ENCODE measurements around the gene ARHGAP28.

DNA sequence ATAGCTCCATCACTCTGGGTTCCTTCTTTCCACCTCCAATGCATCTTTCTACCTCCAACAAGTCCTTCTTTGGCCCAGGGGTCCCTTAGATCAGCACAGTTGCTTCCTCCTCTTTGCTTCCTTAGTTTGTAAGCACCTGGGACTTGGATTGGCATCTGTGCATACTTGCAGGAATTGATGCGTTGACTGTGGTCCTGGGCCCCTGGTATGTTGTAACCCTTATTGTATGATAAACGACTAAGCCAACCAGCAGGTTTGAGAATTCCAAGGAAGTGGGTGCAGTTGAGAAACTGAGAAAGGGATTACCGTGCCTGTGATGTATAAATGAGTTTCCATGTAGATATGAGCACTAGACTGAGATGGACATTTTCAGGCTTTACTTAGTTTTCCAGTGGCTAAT lies 55.9 kb downstream of the ARHGAP28 start:
- TF ChIP-seq CTCF (conservative IDR thresholded peaks at IDR 0.05; ENCODE audit: low read depth, low read length) (no peak), EZH2 (IDR thresholded peaks at IDR 0.05; ENCODE audit: borderline replicate concordance, low read depth, low read length, poor library complexity, severe bottlenecking) (no peak)

Measured in A673 (cell line).